DND-41 (cell line): ENCODE measurements around the gene FAM209A.

ENCODE experiments used
- ATAC-seq: fragments of 200-7000 bp; cut with Tn5 transposase; 3 replicates; pipeline ENCODE4 v1.9.1; 2021; ENCODE audit warnings: low read depth; ENCODE audit not compliant: insufficient read depth
- DNase-seq: peaks from one replicate; pipeline ENCODE4 v3.0.0-alpha.2; 2020
- H2AFZ ChIP-seq: 2 replicates; pipeline ENCODE4 v1.6.0; 2012; ENCODE audit warnings: low read depth, low read length
- H3K27ac ChIP-seq: 2 replicates; pipeline ENCODE4 v1.5.1; 2012; ENCODE audit warnings: low read length, inconsistent platforms
- H3K27me3 ChIP-seq: fragments of 200-600 bp; sonication (generic); 2 replicates; pipeline ENCODE4 v1.6.0; 2012; ENCODE audit warnings: low read length, mild to moderate bottlenecking, inconsistent platforms; ENCODE audit not compliant: insufficient read depth, poor library complexity
- H3K36me3 ChIP-seq: 2 replicates; pipeline ENCODE4 v1.5.1; 2012; ENCODE audit warnings: low read length, inconsistent platforms; ENCODE audit not compliant: insufficient read depth
- H3K4me1 ChIP-seq: 2 replicates; pipeline ENCODE4 v1.5.1; 2012; ENCODE audit warnings: mild to moderate bottlenecking, low read length; ENCODE audit not compliant: insufficient read depth
- H3K4me2 ChIP-seq: 2 replicates; pipeline ENCODE4 v1.6.0; 2012; ENCODE audit warnings: mild to moderate bottlenecking, moderate library complexity, low read length, inconsistent platforms; ENCODE audit not compliant: insufficient read depth
- H3K4me3 ChIP-seq, 2 experiments: fragments of 200-600 bp in 1 of 2; shearing (Covaris generic) in 1 of 2; 2 replicates each; pipeline ENCODE4 v1.5.1; 2012 to 2016; ENCODE audit warnings: inconsistent platforms in 2 of 2, low read length in 2 of 2, mild to moderate bottlenecking in 2 of 2, low read depth in 1 of 2, moderate library complexity in 1 of 2
- H3K79me2 ChIP-seq: 2 replicates; pipeline ENCODE4 v1.6.0; 2012; ENCODE audit warnings: low read length, inconsistent platforms; ENCODE audit not compliant: insufficient read depth
- H3K9ac ChIP-seq: 2 replicates; pipeline ENCODE4 v1.6.0; 2012; ENCODE audit warnings: low read depth, mild to moderate bottlenecking, inconsistent platforms, low read length, moderate library complexity
- H3K9me3 ChIP-seq: 2 replicates; pipeline ENCODE4 v1.5.1; 2012; ENCODE audit warnings: low read length, moderate library complexity, mild to moderate bottlenecking, inconsistent platforms; ENCODE audit not compliant: insufficient read depth, severe bottlenecking
- H4K20me1 ChIP-seq: 2 replicates; pipeline ENCODE4 v1.6.0; 2012; ENCODE audit warnings: low read length; ENCODE audit not compliant: insufficient read depth
- CTCF ChIP-seq: IDR thresholded peaks from 2 replicates; pipeline ENCODE4 v1.5.1; 2012; ENCODE audit warnings: borderline replicate concordance, low read length, moderate library complexity, mild to moderate bottlenecking; ENCODE audit not compliant: poor library complexity, severe bottlenecking; ENCODE audit errors: extremely low read depth
- EZH2 ChIP-seq: IDR thresholded peaks from 3 replicates; pipeline ENCODE4 v1.6.1; 2012; ENCODE audit warnings: borderline replicate concordance, low read depth, mild to moderate bottlenecking, moderate library complexity, low read length, inconsistent platforms; ENCODE audit not compliant: severe bottlenecking

Gene FAM209A

GRCh38 chr20:56511926-56512325 lies 12.6 kb upstream of the FAM209A start:
- TF ChIP-seq CTCF (no peak), EZH2 (no peak)

GRCh38 chr20:56513161-56514150 lies 11.1 kb upstream of the FAM209A start:
- 0 out of 2 replicates have a peak, but pooled peaks cover 12% of the 10 kb centered on the region for H4K20me1 ChIP-seq
- no peak overlapping the region for H3K27ac ChIP-seq
- TF ChIP-seq CTCF (no peak), EZH2 (no peak)
- H2AFZ ChIP-seq: no peak overlapping the region
- no peak overlapping the region for H3K9ac ChIP-seq
- DNase-seq: no peak
- H3K79me2 ChIP-seq: peaks cover 2% of the 10 kb centered on the region; the same call in 1 of the 2 replicates
- H3K9me3 ChIP-seq: peaks cover 2% of the 10 kb centered on the region
- H3K4me2 ChIP-seq: no peak overlapping the region
- no peak overlapping the region for H3K4me3 ChIP-seq
- peaks cover 56% of the 10 kb centered on the region for H3K36me3 ChIP-seq
- H3K27me3 ChIP-seq: no peaks in the 10 kb centered on the region
- no peaks in the 10 kb centered on the region for H3K4me1 ChIP-seq
- ATAC-seq: no peak

More at GRCh38 chr20:56511926-56512325, 12.6 kb upstream of the FAM209A start:
- Histone ChIP-seq H3K79me2 (peaks cover 2% of the 10 kb centered on the region; the same call in 1 of the 2 replicates), H3K4me2 (no peak overlapping the region), H2AFZ (no peak overlapping the region), H3K4me1 (no peaks in the 10 kb centered on the region), H3K27ac (no peak overlapping the region), H3K9ac (no peak overlapping the region), H4K20me1 (peaks cover 17% of the 10 kb centered on the region; the same call in 1 of the 2 replicates), H3K9me3 (no peaks in the 10 kb centered on the region), H3K4me3 (no peak overlapping the region), H3K27me3 (no peaks in the 10 kb centered on the region), H3K36me3 (peaks cover 41% of the 10 kb centered on the region)
- ATAC-seq (no peak), DNase-seq (no peak)

- DNase-seq: no peak
- Histone ChIP-seq H2AFZ (no peak overlapping the region), H3K27ac (no peak overlapping the region), H3K4me1 (no peaks in the 10 kb centered on the region), H3K79me2 (no peaks in the 10 kb centered on the region), H3K36me3 (peaks cover 78% of the 10 kb centered on the region), H3K9ac (no peak overlapping the region), H3K4me3 (no peak overlapping the region), H4K20me1 (0 out of 2 replicates have a peak, but pooled peaks cover 12% of the 10 kb centered on the region), H3K27me3 (no peaks in the 10 kb centered on the region), H3K9me3 (peaks cover 24% of the 10 kb centered on the region), H3K4me2 (no peak overlapping the region)
- no peak for TF ChIP-seq CTCF
- TF ChIP-seq EZH2: no peak
- ATAC-seq: no peak
Measured at GRCh38 chr20:56516631-56517030, 7.9 kb upstream of the FAM209A start.
